ENCODE measurements around the gene FER1L5.

- TF ChIP-seq FOXM1 (IDR thresholded peaks at IDR 0.05; ENCODE audit: borderline replicate concordance, low read depth) (no peak), CEBPB (IDR thresholded peaks at IDR 0.05) (no peak), EP300 (IDR thresholded peaks at IDR 0.05; ENCODE audit: borderline replicate concordance) (no peak), MAX (IDR thresholded peaks at IDR 0.05) (no peak)
Observed at GRCh38 chr2:96649342-96649741, 6.8 kb downstream of the FER1L5 start.
